Activated CD4-positive, CD25-positive, alpha-beta regulatory T cell (primary cell): ENCODE results near the gene NINJ1.

Experiments
- DNase-seq, 4 experiments: peaks; one replicate each; lab custom pipeline; 2025; lab: John Stamatoyannopoulos, UW

NINJ1 gene

DNA sequence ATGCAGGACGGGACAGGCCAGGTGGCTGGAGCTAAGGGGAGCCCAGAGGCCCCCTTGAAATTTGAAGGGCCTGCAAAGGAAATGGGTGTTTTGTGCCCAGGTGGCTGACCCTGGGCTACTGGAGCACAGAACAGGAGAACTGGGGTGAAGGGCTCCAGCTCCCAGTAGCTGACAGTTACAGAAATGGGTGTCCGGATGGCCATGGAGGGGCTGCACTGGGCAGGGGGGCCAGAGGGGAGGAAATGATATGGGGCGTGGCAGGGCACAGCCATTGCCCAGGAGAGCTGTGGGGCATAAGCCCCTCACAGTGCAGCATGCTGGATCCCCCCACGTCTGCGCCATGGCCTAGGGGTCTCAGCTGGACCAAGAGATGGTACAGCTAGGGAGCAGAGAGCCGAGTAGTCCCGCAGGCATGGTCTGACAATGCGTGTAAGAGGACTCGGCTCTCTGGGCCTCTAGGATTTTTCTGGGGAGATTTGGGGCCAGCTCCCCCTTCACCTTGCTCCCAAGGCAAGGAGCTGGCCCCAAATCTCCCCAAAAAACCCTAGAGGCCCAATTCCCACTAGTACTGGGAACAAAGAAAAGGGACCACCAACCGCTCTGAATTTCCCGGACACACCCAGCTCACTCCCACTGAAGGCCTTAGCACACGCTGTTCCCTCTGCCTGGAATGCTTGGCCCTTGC lies 45.9 kb downstream of the NINJ1 start:
- no peak for DNase-seq

DNA sequence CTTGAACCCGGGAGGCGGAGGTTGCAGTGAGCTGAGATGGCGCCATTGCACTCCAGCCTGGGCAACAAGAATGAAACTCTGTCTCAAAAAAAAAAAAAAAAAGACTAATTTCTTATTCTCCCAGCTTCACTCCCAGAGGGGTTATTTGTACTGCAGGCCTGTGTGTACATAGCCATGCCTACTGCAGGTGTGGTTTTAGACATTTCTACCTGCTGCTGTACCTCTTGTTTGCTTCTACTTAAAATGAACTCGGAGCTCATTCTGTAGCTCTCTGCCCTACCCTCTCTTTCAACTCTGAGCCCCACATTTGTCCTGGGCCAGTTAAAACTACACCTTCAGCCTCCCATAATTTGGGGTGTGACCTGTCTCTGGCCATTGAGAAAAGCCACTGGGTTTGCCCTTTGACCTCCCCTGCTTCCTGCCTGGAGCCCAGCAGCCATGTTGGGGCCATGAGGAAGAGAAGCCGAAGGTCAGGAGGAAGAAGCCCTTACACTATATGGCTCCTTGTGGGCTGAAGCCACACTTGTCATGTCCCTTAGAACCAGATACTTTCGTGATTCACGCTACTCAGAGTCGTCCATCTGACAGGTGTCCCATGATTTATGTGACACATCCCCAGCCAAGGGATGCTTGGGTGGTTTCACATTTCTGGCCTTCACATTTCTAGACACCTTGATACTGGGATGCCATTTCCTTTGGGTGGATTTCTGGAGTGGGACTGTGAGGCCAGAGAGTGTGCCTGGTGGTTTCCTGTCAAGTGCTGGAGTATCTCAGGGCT lies 47.4 kb downstream of the NINJ1 start:
- no peak for DNase-seq

DNA sequence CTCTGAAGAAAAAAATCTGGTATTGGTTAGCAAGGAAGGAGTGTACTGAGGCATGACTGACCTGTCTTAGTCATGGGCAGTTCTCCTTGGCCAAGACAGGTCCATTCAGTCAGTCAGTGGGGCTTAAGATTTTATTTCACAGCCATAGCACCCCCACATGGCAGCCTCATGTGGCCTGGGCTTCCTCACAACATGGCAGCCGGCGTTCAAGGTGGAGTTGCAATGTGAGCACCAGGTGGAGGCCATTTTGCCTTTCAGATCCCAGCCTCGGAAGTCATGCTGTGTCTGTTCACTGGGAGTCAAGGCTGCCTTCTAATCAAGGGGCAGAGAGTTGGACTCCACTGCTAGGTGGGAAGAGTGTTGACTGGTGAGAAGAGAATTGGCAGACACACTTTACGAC lies 48.4 kb downstream of the NINJ1 start:
- no peak for DNase-seq

DNA sequence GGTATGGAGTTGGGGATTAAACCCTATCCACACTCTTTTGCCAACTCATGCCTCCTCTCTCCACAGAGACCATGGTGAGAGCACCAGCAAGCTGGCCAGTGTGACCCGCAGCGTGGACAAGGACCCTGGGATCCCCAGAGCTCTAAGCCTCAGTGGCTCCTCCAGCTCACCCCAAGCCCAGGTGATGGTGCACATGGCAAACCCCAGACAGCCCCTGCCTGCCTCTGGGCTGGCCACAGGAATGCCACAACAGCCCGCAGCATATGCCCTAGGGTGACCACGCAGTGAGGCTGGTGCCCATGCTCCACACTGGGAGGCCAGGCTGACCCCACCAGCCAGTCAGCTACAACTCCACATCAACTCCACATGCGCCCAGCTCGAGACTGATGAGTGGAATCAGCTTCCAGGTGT lies 49.6 kb downstream of the NINJ1 start:
- no peak for DNase-seq

DNA sequence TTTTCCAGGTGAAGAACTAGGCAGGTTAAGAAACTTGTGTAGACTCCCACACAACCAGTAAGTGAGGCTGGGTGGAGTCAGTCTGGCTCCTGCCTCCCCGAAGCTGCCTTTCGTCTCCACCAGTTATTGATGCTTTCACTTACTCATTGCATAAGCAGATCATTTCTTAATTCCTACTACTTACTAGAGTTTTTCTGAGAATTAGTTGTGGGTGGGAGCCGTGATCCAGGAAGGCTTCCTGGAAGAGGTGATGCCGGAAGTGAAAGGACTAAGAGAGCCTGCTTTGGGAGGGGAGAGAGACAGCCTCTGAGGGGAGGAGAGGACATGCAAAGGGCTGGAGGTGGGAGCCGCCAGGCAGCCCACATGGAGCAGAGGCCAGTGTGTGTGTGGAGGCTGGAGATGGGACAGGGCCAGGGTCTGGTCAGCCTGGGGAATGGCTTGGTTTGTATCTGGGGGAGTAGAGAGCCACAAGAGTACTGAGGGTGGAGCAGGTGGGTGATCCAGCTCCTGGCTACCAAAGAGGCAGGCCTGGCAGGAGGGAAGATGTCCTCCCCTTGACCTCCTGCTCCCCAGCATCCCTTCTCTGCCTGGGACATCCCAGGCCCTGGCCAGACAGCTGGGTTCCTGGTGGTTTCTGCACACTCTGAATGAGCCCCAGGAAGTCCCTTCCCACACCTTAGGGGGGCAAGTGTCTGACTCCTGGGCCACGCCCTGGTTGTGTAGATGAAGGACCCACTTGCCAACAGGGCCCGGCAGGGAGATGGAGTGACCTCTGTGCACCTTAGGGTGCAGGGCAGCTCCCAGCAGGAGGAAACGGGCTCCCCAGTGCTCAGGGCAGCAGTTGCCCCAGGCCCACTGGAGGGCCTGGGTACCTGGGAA lies 50.2 kb downstream of the NINJ1 start:
- no peak for DNase-seq

DNA sequence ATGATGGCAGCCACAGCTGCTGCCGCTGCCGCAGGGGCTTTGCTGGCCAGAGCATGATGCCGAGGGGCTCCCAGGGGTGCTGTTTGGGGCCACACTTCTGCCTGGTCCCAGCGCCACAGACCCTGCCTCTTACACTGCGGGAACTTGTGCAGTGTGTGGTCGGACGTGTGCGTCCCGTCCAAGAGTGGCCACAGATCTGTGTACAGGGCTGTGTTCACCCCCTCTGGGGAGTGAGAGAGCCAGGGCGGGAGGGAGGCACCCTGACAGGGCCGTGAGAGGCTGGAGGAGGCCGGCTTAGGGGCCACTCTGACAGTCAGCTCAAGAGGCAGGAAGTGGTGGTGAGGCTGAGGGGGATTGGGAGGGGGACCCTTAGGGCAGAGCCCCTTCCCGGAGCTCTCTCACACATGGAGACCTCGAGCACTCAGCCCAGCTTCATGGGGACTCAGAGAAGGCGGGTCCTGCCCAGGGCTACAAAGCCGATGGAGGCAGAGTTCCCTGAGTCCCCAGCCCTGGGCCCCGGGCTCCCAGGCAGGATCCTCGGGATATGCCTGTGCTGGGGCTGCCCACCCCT lies 51.1 kb downstream of the NINJ1 start:
- no peak for DNase-seq

DNA sequence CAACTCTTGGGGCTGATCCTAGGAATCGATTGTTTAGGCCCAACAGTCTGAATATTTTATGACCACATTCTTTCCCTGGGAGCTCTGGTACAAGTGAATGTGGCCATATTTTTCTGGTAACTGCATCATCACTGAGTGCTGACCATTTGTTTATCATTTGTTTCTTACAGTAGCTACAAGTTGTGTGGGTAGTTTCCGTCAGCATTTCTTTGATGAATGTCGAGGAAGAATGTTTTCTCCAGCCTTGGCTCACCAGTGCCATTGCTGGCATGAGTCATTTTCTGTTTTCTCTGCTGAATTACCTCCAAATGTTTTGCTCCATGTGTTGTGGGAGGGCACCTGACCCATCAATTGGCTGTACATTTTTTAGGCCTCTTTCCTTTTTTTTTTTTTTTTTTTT lies 52.1 kb downstream of the NINJ1 start:
- DNase-seq, result no peak

DNA sequence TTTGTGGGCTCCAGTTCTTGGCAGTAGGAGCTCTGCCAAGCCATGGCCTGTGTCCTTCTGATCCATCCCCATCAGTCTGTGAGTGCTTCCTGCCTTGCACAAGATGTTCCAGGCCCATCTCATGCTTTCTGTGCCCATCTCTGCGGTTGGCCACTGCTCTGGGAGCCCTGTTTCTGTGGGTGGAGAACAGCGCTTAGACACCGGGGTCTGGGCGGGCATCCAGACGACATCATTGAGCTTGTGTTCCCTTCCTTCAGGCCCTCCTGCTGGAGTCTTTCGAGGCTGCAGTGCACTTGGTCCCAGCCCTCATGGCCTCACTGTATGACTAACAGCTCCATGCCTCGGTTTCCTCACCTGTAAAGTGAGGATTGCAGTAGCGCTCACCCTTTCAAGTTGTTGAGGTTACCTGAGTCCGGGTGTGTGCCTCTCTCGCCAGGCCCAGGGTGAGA lies 52.9 kb downstream of the NINJ1 start:
- no peak for DNase-seq

DNA sequence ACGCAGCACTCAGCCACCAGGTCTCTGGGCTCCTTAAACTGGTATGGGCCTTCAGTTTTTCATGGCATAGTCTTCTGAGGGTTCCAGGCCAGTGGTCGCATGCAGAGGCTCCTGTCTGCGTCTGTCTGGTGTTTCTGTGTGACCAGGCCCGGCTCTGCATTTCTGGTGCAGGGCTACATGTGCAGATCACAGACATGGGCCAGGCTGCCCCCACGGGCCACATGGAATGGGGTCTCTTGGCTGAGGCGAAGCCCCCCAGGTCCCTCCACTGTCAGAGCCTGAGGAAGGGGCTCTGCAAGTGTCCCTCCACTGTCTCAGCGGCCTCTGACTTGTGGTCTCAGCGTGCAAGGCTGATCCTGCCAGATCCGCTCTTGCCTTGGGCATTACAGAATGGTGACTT lies 53.6 kb downstream of the NINJ1 start:
- DNase-seq, result no peak

DNA sequence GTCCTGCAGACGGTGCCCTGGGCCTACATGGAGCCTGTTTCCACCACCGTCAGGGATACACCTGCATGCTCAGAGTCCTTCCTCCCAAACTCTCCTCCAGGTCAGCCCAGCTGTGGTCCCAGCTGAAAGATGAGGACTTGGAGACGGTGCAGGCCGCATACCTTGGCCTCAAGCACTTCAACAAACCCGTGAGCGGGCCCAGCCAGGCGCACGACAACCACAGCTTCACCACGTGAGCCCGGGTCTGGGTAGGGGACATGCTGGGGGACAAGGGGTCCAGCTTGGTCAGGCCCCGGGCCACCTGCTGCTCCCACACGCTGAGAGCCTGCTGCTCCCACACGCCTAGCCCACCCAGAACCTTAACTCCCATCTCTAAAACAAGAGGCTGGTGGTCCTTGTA lies 54.7 kb downstream of the NINJ1 start:
- no peak for DNase-seq

DNA sequence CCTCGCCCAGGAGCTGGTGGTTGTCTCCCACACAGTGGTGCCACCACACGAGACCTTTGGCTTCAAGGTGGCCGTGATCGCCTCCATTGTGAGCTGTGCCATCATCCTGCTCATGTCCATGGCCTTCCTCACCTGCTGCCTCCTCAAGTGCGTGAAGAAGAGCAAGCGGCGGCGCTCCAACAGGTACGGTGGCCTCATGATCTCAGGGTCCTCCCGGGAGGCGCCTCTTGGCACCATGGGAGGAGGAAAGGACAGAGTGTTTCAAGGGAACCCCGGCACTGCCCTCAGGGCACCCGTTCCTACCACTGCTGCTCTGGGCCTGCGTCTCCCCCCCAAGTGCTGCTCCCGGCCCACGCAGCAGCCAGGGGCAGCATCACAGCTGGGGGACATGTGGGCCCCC lies 56.2 kb downstream of the NINJ1 start:
- no peak for DNase-seq

DNA sequence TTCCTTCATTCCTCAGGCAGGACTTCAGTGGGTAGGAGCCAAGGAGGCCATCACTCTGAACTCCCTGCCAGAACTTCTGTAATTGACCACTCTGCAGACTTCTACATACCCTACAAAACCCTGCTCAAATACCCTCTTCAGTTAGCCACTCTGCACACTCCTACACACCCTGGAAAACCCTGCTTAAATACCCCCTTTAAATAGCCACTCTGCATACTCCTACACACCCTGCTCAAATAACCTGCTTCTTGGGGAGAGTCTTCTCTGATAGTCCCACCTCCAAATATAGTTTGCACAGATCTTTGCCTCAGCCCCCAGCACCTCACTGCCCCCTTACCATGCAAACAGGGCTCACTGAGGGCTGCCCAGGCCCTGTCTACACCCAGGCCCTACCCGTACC lies 56.7 kb downstream of the NINJ1 start:
- DNase-seq, result no peak

DNA sequence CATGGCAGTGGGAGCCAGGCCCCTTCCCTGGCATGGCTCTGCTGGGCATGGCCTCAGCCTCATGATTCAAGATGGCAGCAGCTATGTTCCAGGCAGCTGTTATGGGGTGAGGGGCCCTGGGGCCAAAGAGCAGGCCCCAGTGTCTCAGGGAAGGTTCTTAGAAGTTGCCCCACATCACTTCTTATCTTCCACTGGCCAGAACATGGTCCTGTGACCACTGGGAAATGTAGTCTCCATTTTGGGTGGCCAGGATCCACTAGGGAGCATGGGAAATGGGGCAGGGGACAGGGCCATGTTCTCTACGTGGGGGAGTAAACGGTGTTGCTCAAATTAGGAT lies 57.3 kb downstream of the NINJ1 start:
- no peak for DNase-seq

DNA sequence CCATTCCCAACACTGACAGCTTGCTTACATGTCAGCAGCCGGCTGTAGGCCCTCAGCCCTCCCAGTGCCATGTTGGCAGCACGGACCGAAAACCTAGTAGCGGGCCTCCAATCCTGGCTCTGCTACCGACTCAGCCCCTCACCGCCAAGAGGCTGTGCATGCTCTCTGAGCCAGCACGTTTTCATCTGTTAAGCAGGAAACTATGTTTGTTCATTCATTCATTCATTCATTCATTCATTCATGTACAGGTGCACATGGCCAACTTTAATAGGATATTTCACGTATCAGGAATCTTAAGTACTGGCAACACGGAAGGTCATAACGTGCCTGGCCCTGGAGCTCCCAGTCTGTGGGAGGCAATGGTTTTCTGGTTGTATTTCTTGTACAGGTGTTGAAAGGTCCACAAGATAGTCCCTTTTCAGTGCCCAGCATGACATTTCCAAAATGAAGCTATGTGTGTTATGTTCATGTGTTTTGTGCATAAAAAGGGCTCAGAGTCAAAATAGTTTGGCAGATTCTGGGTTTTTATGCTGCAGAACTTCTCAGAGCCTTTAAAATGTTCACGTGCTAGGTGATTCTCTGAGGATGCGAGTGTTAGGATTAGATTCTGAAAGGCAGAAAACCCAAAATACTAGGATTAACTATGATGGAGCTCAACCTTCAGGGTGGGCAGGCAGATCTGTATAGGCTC lies 57.8 kb downstream of the NINJ1 start:
- no peak for DNase-seq

DNA sequence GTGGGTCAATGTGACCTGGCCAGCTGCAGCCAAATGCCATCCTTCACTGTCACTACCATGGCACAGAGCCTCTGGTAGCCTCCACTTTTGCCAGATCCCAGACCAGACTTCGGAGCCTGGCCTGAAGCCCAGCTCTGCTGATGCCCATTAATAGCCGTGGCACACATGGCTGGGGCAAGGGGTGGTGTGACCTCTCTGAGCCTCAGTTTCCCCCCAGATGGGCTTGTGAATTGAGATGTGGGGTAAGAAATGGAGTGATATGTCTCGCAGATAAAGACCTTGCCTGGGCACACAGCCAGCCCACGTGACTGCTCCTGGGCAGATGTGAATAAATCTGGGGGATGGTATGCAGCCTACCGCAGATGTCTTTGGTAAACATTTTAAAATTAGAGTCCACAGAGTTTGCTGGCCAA lies 61.7 kb downstream of the NINJ1 start:
- no peak for DNase-seq
